Activated CD4-positive, alpha-beta T cell treated with anti-CD3 and anti-CD28 coated beads, Interleukin-2, amount 10 ng/mL, durations not matched to agents 24 days and 14 days (primary cell): Measurements from ENCODE around the gene CPSF3. TPM values are rescaled to one million over a fixed set of nuclear protein-coding genes. Genes with fewer than 3 reads are reported as not detected.

ENCODE experiments used
- DNase-seq: peaks from one replicate; pipeline ENCODE4 v3.0.0; 2022
- H3K27ac Mint-ChIP-seq: one replicate; pipeline ENCODE4 v1.8.0; 2022; ENCODE audit warnings: mild to moderate bottlenecking, mixed read lengths
- H3K27me3 Mint-ChIP-seq: one replicate; pipeline ENCODE4 v1.8.0; 2022; ENCODE audit warnings: mixed read lengths
- H3K36me3 Mint-ChIP-seq: one replicate; pipeline ENCODE4 v1.8.0; 2022; ENCODE audit warnings: low read depth, mild to moderate bottlenecking, mixed read lengths
- H3K4me1 Mint-ChIP-seq: one replicate; pipeline ENCODE4 v1.8.0; 2021; ENCODE audit warnings: mixed read lengths
- H3K4me3 Mint-ChIP-seq: one replicate; pipeline ENCODE4 v1.8.0; 2022; ENCODE audit warnings: mild to moderate bottlenecking, moderate library complexity, mixed read lengths
- H3K9me3 Mint-ChIP-seq: one replicate; pipeline ENCODE4 v1.8.0; 2021; ENCODE audit warnings: mixed read lengths
- intact Hi-C: fragments of 100-400 bp; cut with micrococcal nuclease; formaldehyde crosslinking; loops from one replicate; pipeline ENCODE4 v1.15.1; 2023
- total RNA-seq: library from RNA; stranded (reverse); gene quantifications from 2 replicates; pipeline ENCODE4 v1.2.3, GENCODE V29; 2022

CPSF3 gene
- total RNA-seq, 1 donor from 2014 or later: 81.4 TPM

- Mint-ChIP-seq H3K36me3 (peaks cover 59% of the 10 kb centered on the region), H3K9me3 (no peaks in the 10 kb centered on the region), H3K4me3 (peak within 1 kb of the TSS; percentile 82), H3K4me1 (peaks cover 31% of the 10 kb centered on the region), H3K27ac (peak within 1 kb of the TSS; percentile 86), H3K27me3 (no peaks in the 10 kb centered on the region)
- intact Hi-C loops: loop anchor here (5.0 kb wide), 2 partner anchors 158 to 332 kb away; partner anchors contain the start of gene YWHAQ
- DNase-seq: peak; percentile 92
These were observed 51.1 kb downstream of the CPSF3 start, which contains the start of gene IAH1 for GRCh38 chr2:9474361-9475057. IAH1 (plus strand) TSS chr2:9474551; CDS start chr2:9474567, 16 bp downstream.

GRCh38 chr2:9477914-9478313, 54.5 kb downstream of the CPSF3 start:
- Mint-ChIP-seq H3K27me3 (no peaks in the 10 kb centered on the region), H3K4me3 (no peak overlapping the region), H3K4me1 (peaks cover 34% of the 10 kb centered on the region), H3K27ac (no peak overlapping the region), H3K36me3 (peaks cover 52% of the 10 kb centered on the region), H3K9me3 (no peaks in the 10 kb centered on the region)
- no peak for DNase-seq
- intact Hi-C loops: no loop called here

- intact Hi-C loops: no loop called here
- Mint-ChIP-seq H3K27me3 (no peaks in the 10 kb centered on the region), H3K9me3 (no peaks in the 10 kb centered on the region), H3K27ac (no peak overlapping the region), H3K4me1 (peaks cover 31% of the 10 kb centered on the region), H3K4me3 (no peak overlapping the region), H3K36me3 (peaks cover 50% of the 10 kb centered on the region)
- DNase-seq: no peak
These were observed 55.1 kb downstream of the CPSF3 start for GRCh38 chr2:9478526-9478925.

- DNase-seq: no peak
- intact Hi-C loops: no loop called here
- Mint-ChIP-seq H3K9me3 (no peaks in the 10 kb centered on the region), H3K4me3 (no peak overlapping the region), H3K36me3 (peaks cover 61% of the 10 kb centered on the region), H3K27ac (peak overlapping the region; percentile 51), H3K4me1 (peaks cover 30% of the 10 kb centered on the region), H3K27me3 (no peaks in the 10 kb centered on the region)
These were observed 56.7 kb downstream of the CPSF3 start for GRCh38 chr2:9480157-9480556.

DNA sequence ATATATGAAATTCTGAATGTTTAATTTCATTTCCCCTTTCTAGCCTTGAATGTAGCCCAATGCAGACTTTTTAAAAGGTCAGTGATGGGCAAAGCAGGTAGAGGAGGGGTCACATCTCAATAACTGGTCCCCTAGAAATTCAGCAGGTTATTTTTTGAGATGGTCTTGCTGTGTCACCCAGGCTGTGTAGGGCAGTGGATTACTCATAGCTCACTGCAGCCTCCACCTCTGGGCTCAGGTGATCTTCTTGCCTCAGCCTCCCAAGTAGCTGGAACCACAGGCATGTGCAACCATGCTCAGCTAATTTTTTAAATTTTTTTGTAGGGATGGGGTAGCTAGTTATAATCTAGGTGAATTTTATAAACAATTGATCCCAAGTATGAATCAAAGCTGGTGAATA, 59.7 kb downstream of the CPSF3 start:
- Mint-ChIP-seq H3K36me3 (peaks cover 67% of the 10 kb centered on the region), H3K9me3 (no peaks in the 10 kb centered on the region), H3K27ac (no peak overlapping the region), H3K4me3 (no peak overlapping the region), H3K4me1 (peaks cover 9% of the 10 kb centered on the region), H3K27me3 (no peaks in the 10 kb centered on the region)
- DNase-seq: no peak
- intact Hi-C loops: no loop called here

- no peaks in the 10 kb centered on the region for H3K27me3 Mint-ChIP-seq
- intact Hi-C loops: no loop called here
- no peaks in the 10 kb centered on the region for H3K9me3 Mint-ChIP-seq
- no peak overlapping the region for H3K4me3 Mint-ChIP-seq
- peaks cover 67% of the 10 kb centered on the region for H3K36me3 Mint-ChIP-seq
- no peak overlapping the region for H3K27ac Mint-ChIP-seq
- no peak for DNase-seq
- peaks cover 10% of the 10 kb centered on the region for H3K4me1 Mint-ChIP-seq
These were observed 61.1 kb downstream of the CPSF3 start for GRCh38 chr2:9484533-9484932.

GRCh38 chr2:9488583-9489547, 65.4 kb downstream of the CPSF3 start:
- Mint-ChIP-seq H3K9me3 (no peaks in the 10 kb centered on the region), H3K27me3 (no peaks in the 10 kb centered on the region), H3K36me3 (peaks cover 77% of the 10 kb centered on the region), H3K4me3 (no peak overlapping the region), H3K4me1 (peaks cover 15% of the 10 kb centered on the region), H3K27ac (peak overlapping the region; percentile 77)
- DNase-seq: no peak
- intact Hi-C loops: no loop called here

GRCh38 chr2:9490789-9491188, 67.3 kb downstream of the CPSF3 start:
- no peak overlapping the region for H3K4me3 Mint-ChIP-seq
- DNase-seq: no peak
- no peaks in the 10 kb centered on the region for H3K27me3 Mint-ChIP-seq
- H3K36me3 Mint-ChIP-seq: peaks cover 71% of the 10 kb centered on the region
- H3K9me3 Mint-ChIP-seq: no peaks in the 10 kb centered on the region
- intact Hi-C loops: loop anchor here (5.0 kb wide), 1 partner anchor 62 kb away; no protein-coding TSS in a partner anchor
- peaks cover 18% of the 10 kb centered on the region for H3K4me1 Mint-ChIP-seq
- H3K27ac Mint-ChIP-seq: no peak overlapping the region

- Mint-ChIP-seq H3K36me3 (peaks cover 70% of the 10 kb centered on the region), H3K4me3 (no peak overlapping the region), H3K27me3 (no peaks in the 10 kb centered on the region), H3K27ac (no peak overlapping the region), H3K9me3 (no peaks in the 10 kb centered on the region), H3K4me1 (peaks cover 26% of the 10 kb centered on the region)
- intact Hi-C loops: loop anchor here (5.0 kb wide), 1 partner anchor 59 kb away; no protein-coding TSS in a partner anchor
- DNase-seq: no peak
These were observed 69.5 kb downstream of the CPSF3 start for GRCh38 chr2:9492927-9493326.

GRCh38 chr2:9493478-9493877, 70.0 kb downstream of the CPSF3 start:
- Mint-ChIP-seq H3K9me3 (no peaks in the 10 kb centered on the region), H3K36me3 (peaks cover 71% of the 10 kb centered on the region), H3K4me3 (no peak overlapping the region), H3K4me1 (peaks cover 27% of the 10 kb centered on the region), H3K27me3 (no peaks in the 10 kb centered on the region), H3K27ac (no peak overlapping the region)
- intact Hi-C loops: loop anchor here (5.0 kb wide), 1 partner anchor 59 kb away; no protein-coding TSS in a partner anchor
- no peak for DNase-seq

DNA sequence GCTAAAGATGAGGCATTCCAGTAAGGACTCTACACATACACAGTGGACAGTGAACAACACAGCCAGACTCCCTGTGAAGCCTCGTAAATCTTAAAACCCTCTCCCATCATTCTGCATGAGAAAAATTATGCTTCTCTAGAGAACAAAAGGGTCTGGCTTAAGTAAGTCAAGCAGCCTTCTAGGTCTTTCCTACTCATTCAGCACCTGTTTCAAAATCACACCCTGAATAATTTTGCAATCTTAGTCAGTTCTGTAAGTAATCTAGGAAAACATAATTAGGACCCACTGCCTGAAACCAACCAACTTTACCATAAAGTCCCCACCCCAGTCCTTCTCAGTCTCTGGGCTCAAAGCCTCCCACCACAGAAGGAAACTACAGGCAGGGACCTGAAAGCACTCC, 70.6 kb downstream of the CPSF3 start:
- H3K27me3 Mint-ChIP-seq: no peaks in the 10 kb centered on the region
- no peaks in the 10 kb centered on the region for H3K9me3 Mint-ChIP-seq
- intact Hi-C loops: loop anchor here (5.0 kb wide), 1 partner anchor 58 kb away; no protein-coding TSS in a partner anchor
- peak overlapping the region; percentile 18 for H3K27ac Mint-ChIP-seq
- H3K4me3 Mint-ChIP-seq: no peak overlapping the region
- H3K36me3 Mint-ChIP-seq: peaks cover 69% of the 10 kb centered on the region
- peaks cover 21% of the 10 kb centered on the region for H3K4me1 Mint-ChIP-seq
- no peak for DNase-seq

- no peaks in the 10 kb centered on the region for H3K27me3 Mint-ChIP-seq
- H3K4me3 Mint-ChIP-seq: no peak overlapping the region
- peaks cover 66% of the 10 kb centered on the region for H3K36me3 Mint-ChIP-seq
- intact Hi-C loops: no loop called here
- peaks cover 25% of the 10 kb centered on the region for H3K4me1 Mint-ChIP-seq
- DNase-seq: no peak
- H3K9me3 Mint-ChIP-seq: no peaks in the 10 kb centered on the region
- H3K27ac Mint-ChIP-seq: peak overlapping the region; percentile 54
These were observed 73.6 kb downstream of the CPSF3 start for GRCh38 chr2:9497017-9497416.

GRCh38 chr2:9498210-9498609, 74.8 kb downstream of the CPSF3 start:
- DNase-seq: no peak
- Mint-ChIP-seq H3K27me3 (no peaks in the 10 kb centered on the region), H3K9me3 (no peaks in the 10 kb centered on the region), H3K4me1 (peaks cover 24% of the 10 kb centered on the region), H3K27ac (no peak overlapping the region), H3K4me3 (no peak overlapping the region), H3K36me3 (peaks cover 67% of the 10 kb centered on the region)
- intact Hi-C loops: no loop called here

DNA sequence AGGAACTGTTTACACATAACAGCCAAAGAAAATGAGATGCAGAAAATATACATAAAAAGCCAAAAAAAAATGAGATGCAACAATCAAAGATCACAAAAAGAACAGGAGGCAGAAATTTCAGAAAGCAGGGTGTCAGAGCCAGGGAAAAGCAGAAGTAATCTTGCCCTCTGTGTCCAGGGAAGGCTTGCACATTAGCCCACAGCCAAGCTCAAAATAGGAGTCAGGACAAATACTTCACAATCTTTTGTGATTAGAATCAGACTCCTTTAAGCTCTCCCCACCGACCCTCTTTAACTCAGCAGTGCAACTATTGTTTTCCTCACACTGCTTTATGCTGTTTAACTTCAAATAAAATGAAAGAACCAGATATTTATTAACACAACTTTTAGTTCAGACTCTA, 85.5 kb downstream of the CPSF3 start:
- Mint-ChIP-seq H3K4me1 (no peaks in the 10 kb centered on the region), H3K36me3 (peaks cover 57% of the 10 kb centered on the region), H3K4me3 (no peak overlapping the region), H3K9me3 (no peaks in the 10 kb centered on the region), H3K27ac (no peak overlapping the region), H3K27me3 (no peaks in the 10 kb centered on the region)
- intact Hi-C loops: no loop called here
- no peak for DNase-seq
